Measurements from ENCODE around the gene ING5.

The ING5 gene

GRCh38 chr2:241676665-241677064, 25.2 kb upstream of the ING5 start:
- Histone ChIP-seq H3K4me3 (ENCODE audit: low read depth, low read length) (no peak overlapping the region), H3K9me3 (ENCODE audit: control insufficient read depth, low read length) (no peaks in the 10 kb centered on the region), H3K36me3 (ENCODE audit: control insufficient read depth, insufficient read depth, low read length) (no peaks in the 10 kb centered on the region)

GRCh38 chr2:241677392-241677791, 24.4 kb upstream of the ING5 start:
- no peaks in the 10 kb centered on the region for H3K4me1 ChIP-seq
- no peak overlapping the region for H3K4me3 ChIP-seq (ENCODE audit: low read depth, low read length)
- no peaks in the 10 kb centered on the region for H3K36me3 ChIP-seq (ENCODE audit: control insufficient read depth, insufficient read depth, low read length)
- TF ChIP-seq CTCF (IDR thresholded peaks at IDR 0.05), result no peak
- no peak overlapping the region for H2AFZ ChIP-seq
- no peaks in the 10 kb centered on the region for H3K27me3 ChIP-seq (ENCODE audit: control insufficient read depth, insufficient read depth, low read length)
- no peak overlapping the region for H3K4me2 ChIP-seq (ENCODE audit: low read length)
- H3K27ac ChIP-seq, result no peak overlapping the region
- H3K9me3 ChIP-seq (ENCODE audit: control insufficient read depth, low read length), result no peaks in the 10 kb centered on the region
- H3K9ac ChIP-seq, result no peak overlapping the region
- no peaks in the 10 kb centered on the region for H3K79me2 ChIP-seq

More at GRCh38 chr2:241676665-241677064, 25.2 kb upstream of the ING5 start:
- TF ChIP-seq CTCF (IDR thresholded peaks at IDR 0.05), result no peak
- Histone ChIP-seq H3K27me3 (ENCODE audit: control insufficient read depth, insufficient read depth, low read length) (no peaks in the 10 kb centered on the region), H2AFZ (no peak overlapping the region), H3K79me2 (no peaks in the 10 kb centered on the region), H3K9ac (no peak overlapping the region), H3K4me1 (no peaks in the 10 kb centered on the region), H3K27ac (no peak overlapping the region), H3K4me2 (ENCODE audit: low read length) (no peak overlapping the region)

- H3K4me3 ChIP-seq (ENCODE audit: low read depth, low read length), result no peak overlapping the region
Observed at GRCh38 chr2:241678307-241678706, 23.5 kb upstream of the ING5 start.

GRCh38 chr2:241678784-241679540, 22.9 kb upstream of the ING5 start:
- no peak overlapping the region for H3K27ac ChIP-seq
- H3K4me3 ChIP-seq (ENCODE audit: low read depth, low read length), result no peak overlapping the region
- TF ChIP-seq CTCF (IDR thresholded peaks at IDR 0.05), result no peak
- no peaks in the 10 kb centered on the region for H3K36me3 ChIP-seq (ENCODE audit: control insufficient read depth, insufficient read depth, low read length)
- H3K4me2 ChIP-seq (ENCODE audit: low read length), result no peak overlapping the region
- no peak overlapping the region for H3K9ac ChIP-seq
- no peaks in the 10 kb centered on the region for H3K4me1 ChIP-seq
- H3K9me3 ChIP-seq (ENCODE audit: control insufficient read depth, low read length), result no peaks in the 10 kb centered on the region
- H3K27me3 ChIP-seq (ENCODE audit: control insufficient read depth, insufficient read depth, low read length), result no peaks in the 10 kb centered on the region
- H3K79me2 ChIP-seq, result no peaks in the 10 kb centered on the region
- no peak overlapping the region for H2AFZ ChIP-seq

More at GRCh38 chr2:241678307-241678706, 23.5 kb upstream of the ING5 start:
- no peak overlapping the region for H3K27ac ChIP-seq
- no peaks in the 10 kb centered on the region for H3K27me3 ChIP-seq (ENCODE audit: control insufficient read depth, insufficient read depth, low read length)
- H2AFZ ChIP-seq, result no peak overlapping the region
- no peak overlapping the region for H3K9ac ChIP-seq
- H3K4me2 ChIP-seq (ENCODE audit: low read length), result no peak overlapping the region
- no peaks in the 10 kb centered on the region for H3K9me3 ChIP-seq (ENCODE audit: control insufficient read depth, low read length)
- no peaks in the 10 kb centered on the region for H3K4me1 ChIP-seq
- no peaks in the 10 kb centered on the region for H3K36me3 ChIP-seq (ENCODE audit: control insufficient read depth, insufficient read depth, low read length)
- TF ChIP-seq CTCF (IDR thresholded peaks at IDR 0.05), result no peak
- H3K79me2 ChIP-seq, result no peaks in the 10 kb centered on the region

GRCh38 chr2:241680044-241680443, 21.8 kb upstream of the ING5 start:
- Histone ChIP-seq H3K4me1 (no peaks in the 10 kb centered on the region), H3K79me2 (no peaks in the 10 kb centered on the region), H3K36me3 (ENCODE audit: control insufficient read depth, insufficient read depth, low read length) (no peaks in the 10 kb centered on the region), H3K4me3 (ENCODE audit: low read depth, low read length) (no peak overlapping the region), H3K27me3 (ENCODE audit: control insufficient read depth, insufficient read depth, low read length) (no peaks in the 10 kb centered on the region), H3K4me2 (ENCODE audit: low read length) (no peak overlapping the region), H3K9ac (no peak overlapping the region), H3K9me3 (ENCODE audit: control insufficient read depth, low read length) (no peaks in the 10 kb centered on the region), H3K27ac (no peak overlapping the region), H2AFZ (no peak overlapping the region)
- TF ChIP-seq CTCF (IDR thresholded peaks at IDR 0.05), result no peak

Data from parathyroid adenoma (tissue), 2 donors.